ENCODE data around the gene NBAS. TPM values are rescaled to one million over a fixed set of nuclear protein-coding genes. Genes with fewer than 3 reads are reported as not detected.

The NBAS gene
- total and polyA plus RNA-seq, 2 donors (not counting 3 experiments of a cell fraction or from before 2014, with no cell fraction given): 29.4 to 43.0 TPM

DNA sequence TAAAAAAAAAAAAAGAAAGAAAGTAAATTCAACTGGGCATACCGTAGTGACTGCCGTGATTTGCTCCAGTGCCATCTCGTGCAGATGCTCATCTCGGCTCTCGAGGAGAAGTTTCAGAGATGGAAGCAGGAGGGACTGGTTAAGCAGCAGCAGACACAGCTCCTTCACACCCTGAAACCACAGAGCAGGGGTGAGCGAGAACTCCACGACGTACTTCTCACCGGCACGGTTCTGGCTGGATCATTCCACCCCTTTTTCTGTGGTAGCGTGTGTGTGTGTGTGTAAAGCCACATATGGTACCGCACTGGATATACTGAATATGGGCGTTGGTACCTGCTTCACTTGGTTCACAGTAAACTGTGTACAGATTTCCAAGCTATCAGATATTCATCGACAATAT is 382.2 kb downstream of the NBAS start:
- H3K27me3 ChIP-seq (ENCODE audit: control insufficient read depth in 2 of 2, insufficient read depth in 2 of 2, low read length in 2 of 2): no peaks in the 10 kb centered on the region
- BruUV-seq (replicated peaks): no TSS peak
- H4K20me1 ChIP-seq (replicated peaks; ENCODE audit: control insufficient read depth, extremely low read depth, insufficient read depth, low read length): no peaks in the 10 kb centered on the region
- intact Hi-C loops (cut with micrococcal nuclease): no loop called here
- no peak overlapping the region for H2AFZ ChIP-seq (ENCODE audit: low read depth, low read length)
- DNase-seq (ENCODE audit: low read depth, low spot score) (no peak), FAIRE-seq (no peak)
- no peak for TF ChIP-seq JUN (IDR thresholded peaks at IDR 0.05; ENCODE audit: borderline replicate concordance, insufficient read depth, insufficient read length, low read depth)
- TF ChIP-seq, protein P1, sequence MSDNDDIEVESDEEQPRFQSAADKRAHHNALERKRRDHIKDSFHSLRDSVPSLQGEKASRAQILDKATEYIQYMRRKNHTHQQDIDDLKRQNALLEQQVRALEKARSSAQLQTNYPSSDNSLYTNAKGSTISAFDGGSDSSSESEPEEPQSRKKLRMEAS (IDR thresholded peaks at IDR 0.05; ENCODE audit: insufficient read depth, insufficient read length): no peak
- TF ChIP-seq, protein P2, sequence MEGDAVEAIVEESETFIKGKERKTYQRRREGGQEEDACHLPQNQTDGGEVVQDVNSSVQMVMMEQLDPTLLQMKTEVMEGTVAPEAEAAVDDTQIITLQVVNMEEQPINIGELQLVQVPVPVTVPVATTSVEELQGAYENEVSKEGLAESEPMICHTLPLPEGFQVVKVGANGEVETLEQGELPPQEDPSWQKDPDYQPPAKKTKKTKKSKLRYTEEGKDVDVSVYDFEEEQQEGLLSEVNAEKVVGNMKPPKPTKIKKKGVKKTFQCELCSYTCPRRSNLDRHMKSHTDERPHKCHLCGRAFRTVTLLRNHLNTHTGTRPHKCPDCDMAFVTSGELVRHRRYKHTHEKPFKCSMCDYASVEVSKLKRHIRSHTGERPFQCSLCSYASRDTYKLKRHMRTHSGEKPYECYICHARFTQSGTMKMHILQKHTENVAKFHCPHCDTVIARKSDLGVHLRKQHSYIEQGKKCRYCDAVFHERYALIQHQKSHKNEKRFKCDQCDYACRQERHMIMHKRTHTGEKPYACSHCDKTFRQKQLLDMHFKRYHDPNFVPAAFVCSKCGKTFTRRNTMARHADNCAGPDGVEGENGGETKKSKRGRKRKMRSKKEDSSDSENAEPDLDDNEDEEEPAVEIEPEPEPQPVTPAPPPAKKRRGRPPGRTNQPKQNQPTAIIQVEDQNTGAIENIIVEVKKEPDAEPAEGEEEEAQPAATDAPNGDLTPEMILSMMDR (IDR thresholded peaks at IDR 0.05; ENCODE audit: extremely low read depth in 1 of 2, insufficient read depth in 1 of 2, low read depth in 1 of 2, low read length in 2 of 2): no peak
- TF ChIP-seq GATA2 (IDR thresholded peaks at IDR 0.05; ENCODE audit: insufficient read depth, insufficient read length, low read depth, low read length): no peak
- TF ChIP-seq POLR2A (IDR thresholded peaks at IDR 0.05; ENCODE audit: low read depth, low read length): no peak
- TF ChIP-seq POLR2AphosphoS5 (IDR thresholded peaks at IDR 0.05; ENCODE audit: insufficient read depth, low read depth, low read length): no peak
- TF ChIP-seq FOS (IDR thresholded peaks at IDR 0.05; ENCODE audit: borderline replicate concordance, insufficient read depth, low read length): no peak
- H3K4me3 ChIP-seq (replicated peaks in 1 of 3; ENCODE audit: insufficient read depth in 1 of 3, low read depth in 1 of 3, low read length in 3 of 3): no peak overlapping the region
- dilution Hi-C loops (cut with MboI; ENCODE audit: extremely low pct_ligation_motif_present, low sequenced_read_pairs): no loop called here
- no peaks in the 10 kb centered on the region for H3K36me3 ChIP-seq (ENCODE audit: control insufficient read depth in 2 of 2, extremely low read depth in 1 of 2, insufficient read depth in 2 of 2, low read length in 2 of 2)
- no peak overlapping the region for H3K4me2 ChIP-seq (ENCODE audit: insufficient read depth, low read length)
- no peaks in the 10 kb centered on the region for H3K4me1 ChIP-seq (ENCODE audit: control insufficient read depth, extremely low read depth, insufficient read depth, low read length)
- no peaks in the 10 kb centered on the region for H3K79me2 ChIP-seq (ENCODE audit: control insufficient read depth, insufficient read depth, low read length)
- H3K9me1 ChIP-seq (replicated peaks; ENCODE audit: control insufficient read depth, extremely low read depth, insufficient read depth, low read length): no peaks in the 10 kb centered on the region
- POLR2A ChIA-PET: no interaction called here
- H3K9me3 ChIP-seq (replicated peaks; ENCODE audit: control insufficient read depth, insufficient read depth, low read length): no peaks in the 10 kb centered on the region
- H3K9ac ChIP-seq (replicated peaks; ENCODE audit: extremely low read depth, insufficient read depth, low read length): no peak overlapping the region
- H3K27ac ChIP-seq (ENCODE audit: insufficient read depth, low read depth, low read length): no peak overlapping the region
- CTCF ChIA-PET: no interaction called here

Data from endothelial cell of umbilical vein (primary cell).